ENCODE results near the gene HFM1.
"Not testable (repeated sequence)": the region's sequence is repeated elsewhere in the genome, so short reads cannot be mapped to it uniquely, and the experiment has no call there.

The HFM1 gene

DNA sequence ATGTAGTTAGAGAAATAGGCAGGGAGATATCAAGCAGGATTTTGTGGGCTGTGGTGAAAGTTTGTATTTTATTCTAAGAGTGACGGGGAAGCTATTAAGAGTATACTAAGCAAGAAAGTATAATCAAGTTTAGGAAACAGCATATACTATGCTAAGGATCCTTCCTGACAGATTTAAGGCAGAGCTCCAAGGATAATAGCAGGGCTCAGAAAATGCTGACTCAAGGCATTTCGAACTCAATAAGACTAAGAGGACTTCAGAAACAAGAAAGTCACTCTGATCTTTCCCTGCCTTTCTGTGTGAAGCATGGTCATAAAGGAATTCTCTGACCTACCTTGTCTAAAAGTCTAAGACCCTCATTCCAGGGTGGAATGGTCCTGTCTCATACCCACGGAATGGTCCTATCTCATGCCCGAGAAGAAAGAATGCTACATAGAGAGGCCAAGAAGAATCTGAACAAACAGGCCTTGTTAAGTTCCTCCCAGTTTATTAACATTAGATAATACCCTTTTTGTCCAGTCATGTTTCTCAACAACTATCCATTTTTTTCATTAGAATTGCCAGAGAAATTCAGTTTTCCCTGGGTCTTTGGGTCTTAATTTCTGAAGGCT lies 59.1 kb downstream of the HFM1 start:
- DNase-seq = no peak

DNA sequence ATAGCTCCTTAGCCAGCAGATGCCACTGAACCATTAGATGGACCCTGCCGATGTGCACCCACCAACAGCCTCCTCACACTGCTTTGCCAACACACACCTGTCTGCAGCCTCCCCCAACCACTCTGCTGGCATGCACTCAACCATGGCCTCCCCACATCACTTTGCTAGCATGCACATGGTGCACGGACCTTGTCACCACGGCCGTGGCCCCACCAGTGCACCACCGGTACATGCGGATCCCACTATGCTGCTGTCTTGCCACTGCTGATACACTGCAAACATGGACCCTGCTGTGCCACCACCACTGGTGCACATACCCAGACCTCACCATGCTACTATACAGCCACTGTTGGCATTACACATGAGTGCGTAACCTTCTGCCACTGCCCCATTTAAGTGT lies 66.1 kb downstream of the HFM1 start:
- DNase-seq = no peak

DNA sequence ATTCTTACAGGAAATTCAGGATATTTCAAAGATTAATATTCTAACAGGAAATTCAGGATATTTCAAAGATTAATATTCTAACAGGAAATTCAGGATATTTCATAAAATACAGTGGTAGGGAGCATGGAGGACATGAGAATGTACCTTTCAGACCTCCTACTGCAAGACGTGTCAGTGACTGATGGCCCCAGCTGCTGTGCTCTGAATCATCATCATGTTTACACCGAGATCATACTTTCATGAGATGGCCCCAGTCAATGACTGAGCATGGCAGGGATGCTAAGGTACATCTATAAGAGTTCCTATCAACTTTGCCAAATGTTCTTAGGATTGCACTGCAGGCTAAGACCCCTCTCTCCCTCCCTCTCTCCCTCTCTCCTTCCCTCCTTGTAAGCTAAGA lies 69.0 kb downstream of the HFM1 start:
- DNase-seq = no peak

DNA sequence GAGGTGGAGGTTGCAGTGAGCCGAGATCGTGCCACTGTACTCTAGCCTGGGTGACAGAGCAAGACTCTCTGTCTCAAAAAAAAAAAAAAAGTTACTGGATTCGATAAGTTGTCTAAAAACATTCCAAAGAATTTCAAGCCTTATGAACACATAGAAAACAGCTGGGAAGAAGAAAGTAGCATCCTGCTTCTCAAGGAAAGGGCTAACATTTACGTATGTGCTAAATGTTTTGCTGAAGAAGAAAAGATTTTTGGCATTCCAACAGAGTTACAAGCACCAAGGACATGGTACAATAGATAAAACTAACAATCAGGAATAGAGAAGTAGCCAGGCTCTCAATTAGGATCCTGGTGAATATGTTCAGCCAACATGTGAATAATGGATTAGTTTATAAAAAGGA lies 69.8 kb downstream of the HFM1 start:
- no peak for DNase-seq

DNA sequence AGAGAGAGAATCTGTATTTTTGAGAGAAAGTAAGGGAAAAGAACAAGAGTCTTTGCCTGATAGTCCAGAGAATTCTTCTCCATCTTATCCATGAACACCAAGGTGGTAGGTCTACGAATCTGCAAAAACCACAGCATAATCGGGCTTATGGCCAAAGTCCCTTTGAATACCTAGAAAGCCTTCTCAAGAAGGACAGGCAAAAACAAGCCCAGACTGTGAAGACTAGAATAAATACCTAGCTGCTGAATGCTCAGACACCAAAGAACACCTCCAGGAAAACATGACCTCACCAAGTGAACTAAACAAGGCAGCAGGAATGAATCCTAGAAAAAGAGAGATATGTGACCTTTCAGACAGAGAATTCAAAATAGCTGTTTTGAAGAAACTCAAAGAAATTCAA lies 79.2 kb downstream of the HFM1 start:
- no peak for DNase-seq

DNA sequence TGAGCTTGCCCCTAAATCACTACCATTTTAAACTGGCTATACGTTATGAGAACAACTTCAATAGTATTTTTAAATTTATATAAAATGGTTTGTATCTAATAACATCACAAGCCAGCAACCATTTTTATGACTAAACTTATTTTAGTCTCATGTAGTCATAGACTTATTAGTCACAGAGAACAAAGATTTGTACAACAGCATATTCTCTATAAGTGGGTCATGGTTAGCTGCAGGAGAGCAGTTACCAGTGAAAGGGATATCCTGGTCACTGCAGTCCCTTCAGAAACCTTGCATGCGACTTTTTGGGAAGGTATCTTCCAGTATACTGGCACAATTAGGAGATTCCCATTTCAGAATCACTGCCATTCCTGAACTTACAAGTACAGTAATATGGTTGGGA lies 90.0 kb downstream of the HFM1 start:
- no peak for DNase-seq

DNA sequence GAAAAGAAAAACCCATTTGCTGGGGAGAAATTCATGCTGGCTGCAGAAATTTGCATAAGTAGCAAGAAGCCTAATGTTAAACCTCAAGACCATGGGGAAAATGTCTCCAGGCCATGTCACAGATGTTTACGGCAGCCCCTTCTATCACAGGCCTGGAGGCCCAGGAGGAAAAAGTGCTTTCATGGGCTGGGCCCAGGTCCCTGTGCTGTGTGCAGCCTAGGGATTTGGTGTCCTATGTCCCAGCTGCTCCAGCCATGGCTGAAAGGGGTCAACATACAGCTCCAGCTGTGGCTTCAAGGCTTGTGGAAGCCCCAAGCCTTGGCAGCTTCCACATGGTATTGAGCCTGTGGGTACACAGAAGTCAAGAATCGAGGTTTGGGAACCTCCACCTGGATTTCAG lies 93.0 kb downstream of the HFM1 start:
- no peak for DNase-seq

DNA sequence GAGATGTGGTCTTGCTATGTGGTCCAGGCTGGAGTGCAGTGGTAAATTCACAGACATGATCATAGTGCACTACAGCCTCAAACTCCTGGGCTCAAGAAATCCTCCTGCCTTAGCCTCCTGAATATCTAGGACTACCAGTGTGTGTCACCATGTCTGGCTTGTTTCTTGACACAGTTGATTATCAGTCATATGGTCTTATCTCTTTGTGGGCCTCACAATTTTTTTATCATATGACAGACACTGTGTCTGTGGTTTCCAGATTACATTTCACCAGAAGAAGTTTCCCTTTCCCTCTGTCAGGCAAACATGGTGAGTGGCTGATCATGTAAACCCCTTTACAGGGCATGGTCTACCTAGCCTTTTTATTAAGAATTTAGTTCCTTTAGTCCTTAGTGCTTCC lies 96.1 kb downstream of the HFM1 start:
- DNase-seq = no peak

DNA sequence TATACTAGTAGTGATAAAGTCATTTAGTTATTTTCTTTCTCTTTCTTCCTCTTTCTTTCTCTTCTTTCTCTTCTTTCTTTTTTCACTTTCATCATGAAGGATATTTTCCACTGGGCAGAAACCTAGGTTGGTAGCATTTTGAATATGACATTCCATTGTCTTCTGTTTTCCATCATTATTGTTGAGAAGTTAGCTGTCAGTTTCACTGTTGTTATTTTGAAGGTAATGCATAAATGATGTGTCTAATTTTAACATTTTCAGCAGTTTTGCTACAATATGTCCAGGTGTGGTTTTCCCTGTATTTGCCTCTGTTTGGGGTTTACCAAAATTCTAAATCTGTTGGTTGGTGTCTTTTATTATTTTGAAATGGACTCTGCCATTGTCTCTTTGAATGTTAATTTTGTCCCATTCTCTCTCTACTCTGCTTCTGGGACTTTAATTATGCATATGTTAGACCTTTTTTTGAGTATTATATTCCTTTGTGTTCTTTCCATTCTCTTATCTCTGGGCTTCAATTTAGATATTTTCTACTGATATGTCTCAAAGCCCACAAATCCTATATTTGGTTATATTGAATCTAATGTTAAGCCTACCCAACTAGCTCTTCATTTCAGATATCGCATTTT lies 96.7 kb downstream of the HFM1 start:
- no peak for DNase-seq

DNA sequence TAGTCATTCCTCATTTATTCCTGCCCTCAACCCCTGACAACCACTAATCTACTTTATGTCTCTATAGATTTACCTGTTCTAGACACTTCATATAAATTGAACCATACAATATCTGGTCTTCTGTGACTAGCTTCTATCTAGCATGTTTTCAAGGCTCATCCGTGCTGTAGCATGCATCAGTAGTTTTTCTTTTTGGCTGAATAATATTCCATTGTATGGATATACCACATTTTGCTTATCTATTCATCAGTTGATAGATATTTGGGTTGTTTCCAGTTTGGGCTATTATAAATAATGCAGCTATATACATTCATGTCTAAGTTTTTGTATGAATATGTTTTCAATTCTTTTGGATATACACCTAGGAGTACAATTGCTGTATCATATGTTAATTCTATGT lies 101.5 kb downstream of the HFM1 start:
- no peak for DNase-seq

DNA sequence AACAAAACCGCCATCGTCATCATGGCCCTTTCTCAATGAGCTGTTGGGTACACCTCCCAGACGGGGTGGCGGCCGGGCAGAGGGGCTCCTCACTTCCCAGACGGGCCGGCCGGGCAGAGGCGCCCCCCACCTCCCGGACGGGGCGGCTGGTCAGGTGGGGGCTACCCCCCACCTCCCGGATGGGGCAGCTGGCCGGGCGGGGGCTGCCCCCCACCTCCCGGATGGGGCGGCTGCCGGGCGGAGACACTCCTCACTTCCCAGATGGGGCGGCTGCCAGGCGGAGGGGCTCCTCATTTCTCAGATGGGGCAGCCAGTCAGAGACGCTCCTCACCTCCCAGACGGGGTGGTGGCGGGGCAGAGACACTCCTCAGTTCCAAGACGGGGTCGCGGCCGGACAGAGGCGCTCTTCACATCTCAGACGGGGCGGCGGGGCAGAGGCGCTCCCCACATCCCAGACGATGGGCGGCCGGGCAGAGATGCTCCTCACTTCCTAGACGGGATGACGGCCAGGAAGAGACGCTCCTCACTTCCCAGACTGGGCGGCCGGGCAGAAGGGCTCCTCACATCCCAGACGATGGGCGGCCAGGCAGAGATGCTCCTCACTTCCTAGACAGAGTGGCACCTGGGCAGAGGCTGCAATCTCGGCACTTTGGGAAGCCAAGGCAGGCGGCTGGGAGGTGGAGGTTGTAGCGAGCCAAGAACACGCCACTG lies 115.6 kb downstream of the HFM1 start:
- DNase-seq = not testable (repeated sequence)

DNA sequence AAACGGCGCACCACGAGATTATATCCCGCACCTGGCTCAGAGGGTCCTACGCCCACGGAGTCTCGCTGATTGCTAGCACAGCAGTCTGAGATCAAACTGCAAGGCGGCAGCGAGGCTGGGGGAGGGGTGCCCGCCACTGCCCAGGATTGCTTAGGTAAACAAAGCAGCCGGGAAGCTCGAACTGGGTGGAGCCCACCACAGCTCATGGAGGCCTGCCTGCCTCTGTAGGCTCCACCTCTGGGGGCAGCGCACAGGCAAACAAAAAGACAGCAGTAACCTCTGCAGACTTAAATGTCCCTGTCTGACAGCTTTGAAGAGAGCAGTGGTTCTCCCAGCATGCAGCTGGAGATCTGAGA lies 117.7 kb downstream of the HFM1 start:
- not testable (repeated sequence) for DNase-seq

DNA sequence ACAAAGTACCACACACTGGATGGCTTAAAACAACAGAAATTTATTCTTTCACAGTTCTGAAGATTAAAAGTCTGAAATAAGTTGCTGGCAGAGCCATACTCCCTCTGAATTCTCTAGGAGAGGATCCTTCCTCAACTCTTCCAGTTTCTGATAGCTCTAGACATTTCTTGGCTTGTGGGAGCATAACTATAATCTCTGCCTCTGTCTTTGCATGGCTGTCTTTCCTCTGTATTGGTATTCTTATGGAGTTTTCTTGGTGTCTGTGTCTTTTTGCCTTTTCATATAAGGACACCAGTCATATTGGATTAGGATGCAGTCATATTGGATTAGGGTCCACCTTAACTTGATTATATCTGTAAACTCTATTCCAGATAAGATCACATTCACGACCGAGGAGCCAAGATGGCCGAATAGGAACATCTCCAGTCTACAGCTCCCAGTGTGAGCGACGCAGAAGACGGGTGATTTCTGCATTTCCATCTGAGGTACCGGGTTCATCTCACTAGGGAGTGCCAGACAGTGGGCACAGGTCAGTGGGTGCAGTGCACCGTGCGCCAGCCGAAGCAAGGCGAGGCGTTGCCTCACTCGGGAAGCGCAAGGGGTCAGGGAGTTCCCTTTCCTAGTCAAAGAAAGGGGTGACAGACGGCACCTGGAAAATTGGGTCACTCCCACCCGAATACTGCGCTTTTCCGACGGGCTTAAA lies 118.2 kb downstream of the HFM1 start:
- DNase-seq = not testable (repeated sequence)

DNA sequence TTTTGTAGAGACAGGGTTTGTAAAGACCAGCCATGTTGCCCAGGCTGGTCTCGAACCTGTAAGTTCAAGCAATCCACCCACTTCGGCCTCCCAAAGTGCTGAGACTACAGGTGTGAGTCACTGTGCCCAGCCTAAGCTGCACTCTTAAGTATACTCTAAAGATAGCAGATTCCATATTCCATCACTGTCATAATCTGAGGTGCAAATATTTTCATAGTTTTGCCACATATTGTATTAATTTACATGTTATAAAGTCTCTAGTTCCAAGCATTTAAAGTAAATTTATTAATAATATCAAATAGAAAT lies 121.3 kb downstream of the HFM1 start:
- DNase-seq = no peak

DNA sequence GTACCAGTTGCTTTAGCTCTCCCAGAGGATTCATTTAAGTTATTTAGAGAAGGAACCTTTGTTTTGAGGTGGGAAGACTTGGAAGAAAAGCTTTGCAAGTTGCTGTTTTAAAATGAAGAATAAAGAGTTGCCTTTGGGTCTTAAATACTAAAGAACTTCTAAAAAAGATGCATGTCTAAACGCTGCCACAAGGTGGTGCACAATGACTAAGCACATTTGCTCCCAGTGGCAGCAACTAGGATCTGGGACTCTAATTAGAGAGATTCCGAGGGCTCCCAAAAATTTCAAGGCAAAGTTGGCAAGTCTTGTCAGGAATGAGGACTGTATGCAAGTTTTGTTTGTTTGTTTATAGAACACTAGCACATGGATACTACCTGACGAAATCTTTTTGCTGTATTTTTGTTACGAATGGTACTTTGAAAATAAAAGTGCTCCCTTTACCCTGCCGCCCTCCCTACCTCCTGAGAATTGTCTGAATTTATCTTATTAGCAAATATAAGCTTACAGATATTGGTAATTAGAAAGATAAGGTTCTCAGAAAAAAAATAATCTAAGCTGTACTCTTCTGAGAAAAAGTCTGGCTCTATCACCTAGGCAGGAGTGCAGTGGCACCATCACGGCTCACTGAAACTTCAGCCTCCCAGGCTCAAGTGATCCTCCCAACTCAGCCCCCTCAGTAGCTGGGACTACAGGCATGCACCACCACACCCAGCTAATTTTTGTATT lies 121.8 kb downstream of the HFM1 start:
- DNase-seq = peak; percentile 5 to 19

DNA sequence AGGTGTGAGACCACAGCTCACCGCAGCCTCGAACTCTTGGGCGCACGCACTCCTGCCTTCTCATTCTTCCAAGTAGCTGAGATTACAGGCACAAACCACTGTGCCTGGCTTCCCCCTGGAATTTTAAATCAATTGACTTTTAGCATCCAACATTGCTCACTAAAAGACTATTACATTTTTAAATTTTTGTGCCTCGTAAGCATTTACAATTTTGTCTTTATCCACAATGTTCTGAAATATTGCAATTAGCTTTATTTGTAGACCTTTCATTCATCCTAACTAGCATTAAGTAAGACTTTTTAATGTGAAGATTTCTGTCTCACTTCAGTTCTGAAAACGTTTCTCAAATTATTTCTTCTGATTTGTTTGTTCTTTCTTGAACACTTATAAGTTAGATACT lies 122.9 kb downstream of the HFM1 start:
- no peak for DNase-seq

DNA sequence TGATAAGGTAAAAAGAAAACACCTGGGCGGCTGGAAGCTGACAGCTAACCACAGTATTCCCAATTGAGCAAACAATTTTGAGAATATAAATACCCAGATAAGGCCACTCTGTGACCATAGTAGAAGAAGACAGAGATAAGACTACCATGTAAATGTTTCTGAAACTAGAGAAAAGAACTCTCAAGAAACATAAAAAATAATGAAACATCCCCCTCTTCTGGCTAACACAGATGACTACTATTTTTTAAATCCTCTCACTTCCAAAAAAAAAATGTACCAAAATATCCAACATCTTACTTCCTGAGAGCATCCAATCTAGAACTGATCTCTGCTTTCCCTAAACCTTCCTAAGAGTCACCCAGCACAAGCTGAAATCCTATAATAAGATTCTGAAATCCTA lies 125.9 kb downstream of the HFM1 start:
- DNase-seq = no peak

DNA sequence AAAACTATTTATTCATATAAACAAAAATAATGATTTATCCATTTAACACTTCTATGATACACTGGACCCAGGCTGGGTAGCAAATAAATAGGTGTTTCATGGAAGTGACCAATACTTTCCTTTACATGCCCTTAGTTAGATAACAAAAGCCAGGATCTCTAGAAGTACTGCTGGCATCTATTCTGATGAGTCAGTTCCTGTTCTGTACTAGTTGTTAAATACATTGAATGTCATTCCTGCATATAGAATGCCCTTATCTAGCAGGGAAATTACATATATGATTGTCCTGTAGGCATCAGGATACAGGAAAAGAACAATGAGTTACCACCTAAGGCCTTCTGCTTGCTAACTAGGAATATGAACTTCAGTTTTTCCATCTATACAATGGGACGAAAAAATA lies 130.8 kb downstream of the HFM1 start:
- no peak for DNase-seq

DNA sequence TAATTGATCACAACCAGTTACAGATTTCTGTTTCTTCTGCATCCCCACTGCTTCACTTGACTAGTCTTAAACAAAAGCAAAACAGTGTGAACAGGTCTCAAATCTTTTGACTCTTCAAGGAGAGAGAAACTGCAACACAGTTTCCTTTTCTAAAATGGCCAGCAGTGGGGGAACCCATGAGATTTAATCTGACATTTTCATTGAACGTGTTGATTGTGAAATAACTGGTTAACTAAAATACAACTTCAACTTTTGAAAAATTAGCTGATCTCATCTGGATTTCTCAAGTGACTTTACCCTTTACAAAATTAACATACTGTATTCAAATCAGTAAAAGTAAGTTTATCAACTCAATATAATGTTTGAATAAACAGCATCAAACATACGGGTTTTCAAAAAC lies 143.0 kb downstream of the HFM1 start:
- no peak for DNase-seq

DNA sequence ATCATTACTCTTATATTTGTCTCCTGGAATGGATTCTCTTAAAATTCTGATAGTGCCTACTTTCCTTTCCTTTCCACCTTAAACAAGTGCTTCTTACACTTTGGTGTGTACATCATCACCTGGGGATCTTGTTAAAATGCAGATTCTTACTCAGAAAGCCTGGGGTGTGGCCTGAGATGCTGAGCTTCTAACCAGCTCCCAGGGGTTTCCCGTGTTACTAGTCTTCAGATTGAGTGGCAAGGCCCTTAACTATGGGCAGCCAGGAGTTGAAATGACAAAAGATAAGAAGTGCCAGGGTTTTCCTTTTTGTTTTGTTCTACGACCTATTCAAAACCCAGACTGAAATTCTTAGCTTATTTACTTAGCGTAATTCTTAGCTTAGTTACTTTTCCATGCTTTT lies 159.2 kb downstream of the HFM1 start:
- no peak for DNase-seq

DNA sequence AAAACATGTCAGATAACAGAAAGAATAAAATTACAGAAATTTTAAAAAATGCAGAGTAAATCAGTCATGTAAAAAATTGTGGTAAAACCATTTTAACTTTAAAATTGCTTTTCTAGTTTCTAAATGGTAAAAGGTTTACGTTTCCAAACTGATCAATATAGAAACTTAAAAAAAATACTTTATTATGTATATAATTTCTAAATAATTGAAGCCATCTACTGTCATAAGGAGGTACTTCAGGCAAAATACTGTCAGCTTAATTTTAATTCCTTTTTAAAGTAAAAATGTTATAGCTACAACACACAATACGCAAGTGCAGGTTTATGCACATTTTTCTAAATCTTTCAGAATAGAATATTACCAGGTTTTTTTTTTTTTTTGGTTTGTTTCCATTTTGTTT lies 159.9 kb downstream of the HFM1 start:
- no peak for DNase-seq

DNA sequence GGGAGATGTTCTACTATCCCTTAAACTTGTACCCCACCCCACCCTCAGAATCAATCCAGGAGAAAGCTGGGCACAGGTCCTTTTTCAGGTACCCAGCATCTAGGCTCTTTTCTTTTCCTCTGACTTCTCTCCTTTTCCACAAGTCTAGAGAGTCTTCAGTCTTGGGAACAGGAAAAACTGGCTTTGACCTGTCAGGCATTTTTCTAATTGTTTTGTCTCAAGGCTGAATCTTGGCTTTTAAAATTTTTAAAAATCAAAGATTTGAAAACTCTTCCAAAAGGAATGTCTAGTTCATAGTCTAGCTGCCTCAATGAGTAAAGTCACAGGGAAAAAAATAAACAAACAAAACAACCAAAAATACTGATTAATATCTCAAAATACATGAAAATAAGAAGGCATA lies 161.5 kb downstream of the HFM1 start:
- no peak for DNase-seq

DNA sequence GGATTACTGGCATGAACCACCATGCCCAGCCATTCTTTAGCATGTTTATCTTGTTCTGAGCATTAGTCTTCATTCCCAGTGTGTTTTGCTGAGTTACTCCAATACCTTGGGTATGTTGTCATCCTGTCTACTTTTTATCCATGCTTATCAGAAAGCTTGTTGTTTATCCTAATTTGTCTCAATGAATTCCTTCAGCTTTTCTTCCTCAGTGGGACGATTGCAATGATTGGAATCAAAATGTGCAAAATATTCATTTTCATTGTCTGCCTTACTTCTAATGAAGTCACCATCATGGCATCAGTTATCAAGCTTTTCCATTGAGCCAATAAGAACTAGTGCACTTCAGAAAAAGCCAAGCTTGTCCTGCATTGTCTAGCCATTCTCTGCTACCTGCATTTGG lies 170.5 kb downstream of the HFM1 start:
- DNase-seq = no peak

DNA sequence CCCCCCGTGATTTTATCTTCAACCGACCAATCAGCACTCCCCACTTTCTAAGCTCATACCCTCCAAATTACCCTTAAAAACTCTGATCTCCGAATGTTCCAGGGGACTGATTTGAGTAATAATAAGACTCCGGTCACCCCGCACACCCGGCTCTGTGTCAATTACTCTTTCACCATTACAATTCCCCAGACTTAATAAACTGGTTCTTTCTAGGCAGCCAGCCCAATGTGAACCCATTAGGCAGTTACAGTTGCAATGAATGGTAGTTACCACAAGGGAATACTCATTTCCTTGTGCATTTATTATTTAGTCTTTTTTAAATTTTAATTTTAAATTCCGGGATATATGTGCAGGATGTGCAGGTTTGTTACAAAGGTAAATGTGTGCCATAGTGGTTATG lies 177.9 kb downstream of the HFM1 start:
- DNase-seq = no peak
